Activated gamma-delta T cell treated with Interleukin-2 at 50 U/mL for 16 hours (primary cell): ENCODE measurements around the gene QRICH1.

Experiments used
- DNase-seq: peaks from one replicate; pipeline ENCODE4 v3.0.0-alpha.2; 2020

The QRICH1 gene

DNA sequence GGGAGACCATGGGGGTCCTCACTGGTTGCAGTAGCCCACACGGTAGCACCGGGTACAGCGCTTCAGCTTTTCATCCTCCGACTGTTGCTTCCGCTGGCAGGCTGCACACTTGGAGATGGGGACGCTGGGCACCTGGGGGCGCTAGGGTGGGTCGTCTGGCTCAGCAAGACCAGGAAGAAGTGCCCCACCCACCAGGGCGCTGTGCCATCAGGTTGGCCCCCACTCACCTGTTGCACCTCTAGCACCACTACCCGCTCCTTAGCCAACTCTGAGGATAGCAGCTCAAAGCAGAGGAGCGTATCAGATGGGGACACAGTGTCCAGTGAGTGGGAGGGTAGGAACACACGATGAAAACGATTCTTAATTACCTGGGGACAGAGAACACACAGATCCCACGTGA is 18.4 kb upstream of the QRICH1 start:
- DNase-seq = no peak

DNA sequence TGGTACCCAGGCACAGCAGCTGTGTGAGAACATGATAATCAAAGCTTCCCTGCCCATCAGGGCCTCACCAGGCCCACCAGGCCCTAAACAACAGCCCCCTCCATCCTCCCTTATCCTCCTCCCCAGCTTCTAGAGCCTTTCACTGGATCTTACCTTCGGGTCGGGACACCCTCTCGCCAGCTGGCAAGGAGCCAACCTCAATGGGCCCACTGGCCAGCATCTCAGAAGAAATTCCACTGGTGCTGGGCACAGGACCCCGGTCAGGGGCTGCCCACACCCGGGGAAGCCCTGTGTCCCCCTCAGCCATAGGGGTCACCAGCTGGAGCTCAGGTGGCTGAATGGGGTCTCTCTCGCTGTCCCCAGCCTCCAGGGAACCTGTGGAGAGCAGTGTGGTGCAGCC is 17.5 kb upstream of the QRICH1 start:
- DNase-seq = no peak

DNA sequence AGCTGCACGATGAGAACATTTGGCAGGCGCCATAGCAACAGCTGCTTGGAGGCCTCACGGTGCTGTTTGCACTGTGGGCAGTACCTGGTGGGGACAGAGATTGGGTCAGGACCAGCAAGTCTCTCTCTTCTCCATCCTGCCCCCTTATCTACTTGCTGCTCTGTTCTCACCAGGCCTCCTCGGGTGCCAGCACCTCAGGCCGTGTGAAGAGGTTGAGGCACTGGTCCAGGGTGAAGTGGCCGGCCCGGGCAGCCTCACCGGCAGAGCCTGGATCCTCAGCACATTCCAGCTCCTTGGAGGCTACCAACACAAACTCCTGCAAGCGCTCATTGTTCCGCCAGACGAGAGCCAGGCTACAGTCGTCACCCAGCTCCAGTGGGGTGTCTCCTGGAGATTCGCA is 16.9 kb upstream of the QRICH1 start:
- DNase-seq = no peak

DNA sequence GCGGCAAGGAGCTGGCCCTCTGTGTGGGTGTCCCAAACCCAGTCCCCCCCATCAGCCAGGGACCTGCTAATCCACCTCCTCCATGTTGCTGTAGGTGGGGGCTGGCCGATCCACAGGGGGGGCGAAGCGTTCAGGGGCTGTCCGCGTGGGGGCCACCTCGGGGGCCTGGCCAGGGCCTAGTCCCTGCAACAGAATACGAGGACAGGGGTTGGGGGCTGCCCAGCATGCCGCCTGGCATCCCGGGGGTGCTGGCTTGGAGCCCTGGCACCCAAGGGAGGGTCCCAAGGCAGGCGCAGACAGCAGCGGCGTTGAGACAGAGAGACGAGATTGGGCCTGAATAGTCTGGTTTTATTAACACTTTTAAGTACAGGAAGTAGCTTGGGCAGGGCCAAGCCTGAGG is 14.5 kb upstream of the QRICH1 start:
- DNase-seq = no peak

DNA sequence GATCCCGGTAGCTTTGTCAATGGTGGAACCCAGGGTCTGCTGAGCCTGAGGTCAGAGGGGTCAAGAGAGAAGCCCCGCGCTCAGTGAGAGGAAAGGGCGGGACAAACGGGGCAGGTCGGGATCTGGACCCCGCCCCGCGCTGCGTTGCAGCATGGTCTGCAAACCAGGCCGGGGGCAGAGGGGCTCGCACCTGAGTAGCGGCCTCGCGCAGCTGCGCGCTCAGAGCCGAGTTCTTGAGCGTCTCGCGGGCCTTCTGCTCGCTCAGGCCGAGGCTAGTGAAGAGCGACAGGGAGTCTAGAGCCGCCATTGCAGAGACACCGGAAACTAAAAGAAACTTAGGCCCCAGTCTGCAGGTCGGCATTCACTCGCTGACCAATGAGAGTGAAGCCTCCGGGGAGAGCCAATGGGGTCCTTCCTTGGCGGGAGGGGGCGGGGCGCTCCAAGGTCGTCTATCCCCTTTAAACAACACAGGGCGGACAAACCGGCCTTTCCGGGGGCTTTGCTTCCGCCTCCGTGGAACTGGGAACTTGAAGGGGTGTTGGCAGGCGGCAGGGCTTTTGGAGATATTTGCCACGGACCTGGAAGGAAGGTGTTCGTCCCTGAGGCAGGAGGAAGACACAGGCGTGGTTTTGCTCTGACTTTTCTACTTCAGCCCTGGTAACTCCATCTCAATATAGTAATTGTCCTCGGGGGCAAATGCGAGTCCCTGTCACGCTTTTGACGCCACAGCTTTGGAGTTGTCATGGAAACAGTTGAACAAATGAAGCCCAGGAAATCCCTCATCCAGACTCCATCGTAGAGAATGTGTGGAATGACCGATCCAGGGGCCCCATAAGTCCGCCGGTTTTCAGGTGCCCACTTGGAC is 10.8 kb upstream of the QRICH1 start, which contains the start of gene QARS1:
TSS of gene QARS1 (minus strand) at position 331 of the 865 bp plus-strand sequence. CDS start at position 307, 24 bp downstream.
- DNase-seq = peak; percentile 90

DNA sequence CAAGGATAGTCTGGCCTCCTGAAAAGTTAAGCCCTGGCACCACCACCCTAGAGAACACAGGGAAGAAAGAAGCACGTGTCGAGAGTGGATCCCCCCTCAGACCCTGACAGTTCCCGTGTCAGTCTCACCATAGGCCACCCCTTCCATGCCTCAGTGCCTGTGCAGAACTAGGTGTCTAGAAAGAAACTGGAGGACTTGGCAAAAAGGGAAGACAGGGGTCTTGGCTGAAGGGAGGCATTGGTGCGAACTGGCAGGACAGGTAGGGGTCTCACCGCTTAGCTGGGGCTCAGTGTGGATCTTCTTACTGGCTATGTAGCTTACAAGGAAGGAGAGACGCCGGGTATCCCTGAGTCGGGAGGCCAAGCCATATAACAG is 10.2 kb upstream of the QRICH1 start:
- no peak for DNase-seq

DNA sequence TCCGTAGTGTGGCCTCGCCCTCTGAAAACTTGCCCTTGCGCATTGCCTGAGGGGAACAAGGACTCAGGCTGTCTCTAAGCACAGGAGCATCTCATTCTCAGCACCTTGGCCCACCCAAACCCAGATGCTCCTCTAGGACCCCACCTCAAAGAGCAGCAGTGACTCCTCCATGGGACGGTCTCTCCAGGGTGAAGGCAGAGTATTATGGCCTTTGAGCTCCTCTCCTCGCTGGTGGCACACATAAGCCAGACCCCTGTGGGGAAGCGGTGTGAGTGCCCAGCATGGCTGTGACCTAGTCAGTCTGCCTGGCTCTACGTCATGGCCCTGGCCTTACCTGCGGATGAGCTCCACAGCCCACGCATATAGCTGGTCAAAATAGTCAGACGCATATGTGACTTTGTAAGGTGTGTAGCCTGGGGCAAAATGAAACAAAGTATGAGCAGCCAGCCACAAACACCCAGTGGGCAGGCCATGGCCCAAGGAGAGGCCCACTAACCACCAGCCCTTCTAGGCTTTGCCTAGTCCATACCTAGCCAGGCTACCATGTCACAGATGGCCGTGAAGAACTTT is 6.3 kb upstream of the QRICH1 start:
- no peak for DNase-seq

DNA sequence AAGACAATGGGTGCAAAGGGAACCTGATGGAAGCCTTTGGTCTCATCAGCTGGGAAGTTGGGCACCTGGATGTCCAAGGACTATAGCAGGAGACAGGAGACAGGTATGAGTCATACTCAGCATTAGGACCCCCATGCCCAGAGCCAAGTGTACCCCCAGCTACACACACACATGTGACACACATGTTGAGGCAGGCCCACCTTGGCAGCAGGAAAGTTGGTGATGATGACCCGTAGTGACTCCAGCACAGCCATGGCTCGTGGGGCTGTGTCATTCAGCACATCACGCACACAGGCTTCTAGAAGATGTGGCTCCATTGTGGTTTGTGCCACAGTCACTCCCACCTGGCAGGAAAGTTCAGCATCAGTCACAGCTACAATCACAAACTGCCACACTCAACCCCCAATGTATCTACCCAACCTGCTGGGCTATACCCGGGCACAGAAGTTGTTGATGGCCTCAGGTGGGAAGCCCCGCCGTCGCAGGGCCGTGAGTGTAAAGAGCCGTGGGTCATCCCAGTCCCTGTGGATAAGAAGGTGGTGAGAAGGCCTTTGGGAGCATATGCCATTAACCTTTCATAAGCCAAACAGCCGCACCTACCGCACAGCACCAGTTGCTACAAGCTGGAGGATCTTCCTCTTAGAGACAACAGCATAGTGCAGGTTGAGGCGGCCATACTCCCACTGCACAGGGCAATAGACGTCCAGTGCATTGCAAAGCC is 5.2 kb upstream of the QRICH1 start:
- no peak for DNase-seq

DNA sequence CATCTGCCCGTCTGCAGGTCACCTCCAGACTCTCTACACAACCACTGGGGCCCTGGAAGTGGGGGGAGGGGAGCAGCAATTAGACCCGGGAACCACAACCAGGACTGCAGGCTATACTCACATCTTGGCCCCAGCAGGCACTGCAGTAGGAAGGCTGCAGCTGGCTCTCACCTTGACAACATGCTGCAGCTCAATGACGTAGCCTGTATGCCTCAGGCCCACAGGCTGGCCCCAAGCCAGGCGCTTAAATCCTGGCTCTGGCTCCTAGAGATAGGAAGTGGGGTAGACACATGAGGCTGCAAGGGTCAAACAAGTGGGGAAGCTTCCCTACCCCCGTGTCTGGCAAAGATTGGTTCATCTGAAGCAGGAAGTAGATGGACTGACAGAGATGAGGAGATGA is 4.6 kb upstream of the QRICH1 start:
- no peak for DNase-seq

DNA sequence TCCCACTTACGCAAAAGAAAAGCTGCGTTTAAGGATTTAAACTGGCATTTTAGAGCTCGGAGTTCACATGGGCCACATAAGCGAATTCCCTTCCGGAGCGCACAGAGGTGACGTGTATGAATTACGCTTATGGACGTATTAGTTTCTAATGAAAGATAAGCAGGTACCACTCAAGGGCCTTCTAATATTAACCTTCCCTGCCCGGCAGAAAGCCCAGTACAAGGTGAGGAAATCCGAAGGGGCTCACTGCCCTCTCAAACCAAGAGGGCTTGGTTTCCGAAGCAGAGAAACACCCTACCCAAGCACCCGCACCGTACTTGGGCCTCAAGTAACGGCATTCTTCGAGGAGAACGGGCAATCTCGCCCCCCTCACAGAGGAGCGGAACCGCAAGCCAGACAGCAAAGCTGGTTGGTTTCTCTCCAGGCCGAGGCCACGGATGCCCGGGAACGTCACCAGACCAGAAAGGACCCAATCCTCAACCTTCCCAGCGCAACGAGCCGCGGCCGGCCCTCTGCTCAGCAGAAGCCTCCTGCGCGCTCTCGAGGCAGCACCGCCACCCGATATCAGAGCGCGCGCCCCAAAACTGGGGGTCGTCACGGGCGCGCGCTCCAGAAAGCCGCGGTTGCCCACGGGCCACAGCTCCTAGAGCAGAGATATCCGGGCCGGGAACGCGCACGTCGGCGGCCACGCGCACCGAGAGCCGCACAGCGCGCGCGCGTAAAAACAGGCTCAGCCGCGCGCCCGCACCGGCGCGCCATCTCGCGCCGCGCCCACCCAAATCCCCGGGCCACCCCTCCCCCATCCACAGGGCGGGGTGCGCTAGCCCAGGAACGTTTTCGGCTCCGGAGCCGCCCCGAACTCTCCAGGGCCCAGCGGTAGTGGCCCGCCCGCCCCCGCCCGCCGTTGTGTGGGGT is 676 bp downstream of the QRICH1 start:
- peak; percentile 80 for DNase-seq

DNA sequence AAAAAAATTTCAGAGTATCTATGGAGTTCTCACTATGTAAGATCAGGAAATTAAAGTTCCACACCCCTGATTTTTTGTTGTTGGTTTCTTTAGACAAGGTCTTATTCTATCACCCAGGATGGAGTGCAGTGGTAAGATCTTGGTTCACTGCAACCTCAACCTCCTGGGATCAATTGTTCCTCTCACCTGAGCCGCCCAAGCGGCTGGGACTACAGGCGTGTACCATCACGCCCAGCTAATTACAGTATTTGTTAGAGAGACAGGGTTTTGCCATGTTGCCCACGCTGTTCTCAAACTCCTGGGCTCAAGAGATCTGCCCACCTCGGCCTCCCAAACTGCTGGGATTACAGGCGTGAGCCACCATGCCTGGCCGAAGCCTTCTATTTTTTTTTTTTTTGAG is 12.4 kb downstream of the QRICH1 start:
- no peak for DNase-seq

DNA sequence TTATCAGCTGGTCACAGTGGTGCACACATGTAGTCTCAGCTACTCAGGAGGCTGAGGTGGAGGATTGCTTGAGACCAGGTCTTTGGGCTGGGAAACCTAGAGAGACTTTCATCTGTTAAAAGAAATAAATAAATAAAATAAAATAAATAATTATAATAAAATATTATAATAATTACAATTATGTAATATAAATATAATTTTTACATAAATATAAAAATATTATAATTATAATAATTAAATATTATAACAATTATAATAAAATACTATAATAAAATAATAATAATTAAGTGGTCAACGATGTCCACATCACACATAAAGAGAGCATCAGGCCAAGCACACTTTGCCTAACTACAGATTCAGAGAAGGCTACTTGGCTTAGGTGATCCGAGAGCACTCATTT is 14.6 kb downstream of the QRICH1 start:
- DNase-seq = no peak

DNA sequence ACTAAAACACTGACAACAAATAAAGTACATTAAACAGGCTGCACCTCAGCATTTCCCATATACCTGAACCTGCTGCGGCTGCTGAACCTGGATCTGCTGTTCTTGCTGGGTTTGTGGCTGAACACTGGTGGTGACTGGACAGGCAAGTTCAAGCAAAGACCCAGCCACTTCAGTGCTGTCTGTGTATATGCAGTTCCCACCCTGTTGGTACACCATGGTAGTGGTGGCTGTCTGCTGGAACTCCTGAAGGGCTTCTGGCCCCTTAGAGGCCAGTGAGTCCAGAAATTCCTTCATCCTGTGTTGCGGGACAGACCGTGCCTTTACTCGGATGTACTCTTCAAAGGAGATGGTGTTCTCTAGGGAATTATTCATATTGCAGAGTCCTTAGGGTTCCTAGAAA is 17.2 kb downstream of the QRICH1 start:
- DNase-seq = no peak

DNA sequence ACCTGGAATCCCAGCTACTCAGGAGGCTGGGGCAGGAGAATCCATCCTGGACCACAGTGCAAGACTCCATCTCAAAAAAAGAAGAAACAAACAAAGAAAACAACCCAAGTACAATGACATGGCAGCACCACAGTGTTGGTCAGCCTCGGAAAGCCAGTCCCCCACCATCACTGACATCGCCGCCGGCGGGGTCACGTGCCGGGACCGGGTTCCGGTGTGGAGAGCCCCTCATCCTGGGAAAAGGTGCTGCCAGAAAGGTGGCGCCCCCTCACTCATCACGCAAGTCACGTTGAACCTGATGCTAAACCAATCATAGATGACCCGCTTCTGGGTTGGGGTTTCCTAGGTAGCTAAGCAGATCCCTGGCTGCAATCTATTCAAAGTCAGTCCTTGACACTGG is 17.8 kb downstream of the QRICH1 start:
- no peak for DNase-seq

DNA sequence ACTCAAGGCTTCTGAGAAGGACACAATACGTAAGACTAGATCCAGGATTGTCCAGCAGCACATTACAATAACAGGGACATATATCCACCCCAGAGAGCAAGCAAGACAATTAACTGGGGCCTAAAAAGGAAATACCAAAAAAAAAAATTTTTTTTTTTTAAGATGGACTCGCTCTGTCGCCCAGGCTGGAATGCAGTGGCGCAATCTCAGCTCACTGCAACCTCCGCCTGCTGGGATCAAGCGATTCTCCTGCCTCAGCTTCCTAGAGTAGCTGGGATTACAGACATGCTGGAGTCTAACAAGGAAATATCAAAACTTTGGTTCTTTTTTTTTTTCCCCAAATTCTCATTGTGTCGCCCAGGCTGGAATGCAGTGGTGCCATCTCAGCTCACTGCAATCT is 35.9 kb downstream of the QRICH1 start:
- no peak for DNase-seq

DNA sequence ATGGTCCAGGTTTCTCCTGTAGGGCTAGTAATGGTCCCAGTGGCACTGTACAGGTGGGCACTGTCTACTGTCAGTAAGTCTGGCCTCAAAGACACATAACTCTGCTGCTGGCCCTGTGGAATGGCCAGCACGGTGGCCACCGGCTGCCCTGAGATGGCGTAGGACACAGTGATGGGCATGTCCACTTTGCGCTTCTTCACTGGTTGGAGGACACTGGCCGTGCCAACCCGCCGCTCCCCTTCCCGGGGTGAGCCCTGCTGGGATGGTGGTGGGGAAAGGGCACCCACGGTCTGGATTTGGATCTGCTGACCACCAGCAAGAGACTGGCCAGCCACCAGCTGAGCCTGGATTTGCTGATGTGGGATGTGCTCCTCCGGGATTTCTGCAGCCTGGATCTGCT is 36.6 kb downstream of the QRICH1 start:
- no peak for DNase-seq

DNA sequence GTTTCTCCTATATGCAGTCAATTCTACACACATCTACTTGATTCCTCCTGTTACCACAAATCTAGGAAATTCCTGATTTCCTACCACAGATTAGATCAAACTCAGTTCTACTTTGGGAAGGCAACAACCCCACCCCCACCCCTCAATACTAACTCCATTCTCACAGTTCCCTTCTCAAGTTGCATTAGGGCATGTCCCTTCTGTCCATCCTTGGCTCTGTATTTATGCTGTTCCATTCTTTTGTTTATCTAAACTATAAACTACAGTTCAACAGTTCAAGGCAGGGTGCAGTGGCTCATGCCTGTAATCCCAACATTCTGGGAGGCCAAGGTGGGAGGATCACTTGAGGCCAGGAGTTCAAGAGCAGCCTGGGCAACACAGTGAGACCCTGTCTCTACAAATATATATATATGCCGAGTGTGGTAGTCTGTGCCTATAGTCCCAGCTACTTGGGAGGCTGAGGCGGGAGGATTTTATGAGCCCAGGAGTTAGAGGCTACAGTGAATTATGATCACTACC is 39.5 kb downstream of the QRICH1 start:
- no peak for DNase-seq

DNA sequence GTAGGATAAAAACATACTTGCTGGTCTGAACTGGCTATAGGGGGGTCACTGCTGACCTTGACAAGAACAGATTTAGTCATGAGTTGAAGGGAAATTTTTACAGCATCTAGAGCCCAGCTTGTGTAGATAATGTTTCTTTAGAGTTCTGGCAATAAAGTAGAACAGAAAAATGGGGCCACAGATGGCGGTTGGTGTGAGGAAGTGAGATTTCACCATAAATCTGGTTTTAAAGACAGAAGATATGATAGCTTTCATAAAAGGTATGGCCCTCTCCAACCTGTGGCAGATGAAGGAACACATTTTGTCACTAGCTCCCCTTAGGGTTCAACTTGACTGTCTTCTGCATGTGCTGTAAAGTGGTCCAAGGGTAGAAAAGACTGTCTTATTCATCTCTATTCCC is 40.3 kb downstream of the QRICH1 start:
- DNase-seq = no peak

DNA sequence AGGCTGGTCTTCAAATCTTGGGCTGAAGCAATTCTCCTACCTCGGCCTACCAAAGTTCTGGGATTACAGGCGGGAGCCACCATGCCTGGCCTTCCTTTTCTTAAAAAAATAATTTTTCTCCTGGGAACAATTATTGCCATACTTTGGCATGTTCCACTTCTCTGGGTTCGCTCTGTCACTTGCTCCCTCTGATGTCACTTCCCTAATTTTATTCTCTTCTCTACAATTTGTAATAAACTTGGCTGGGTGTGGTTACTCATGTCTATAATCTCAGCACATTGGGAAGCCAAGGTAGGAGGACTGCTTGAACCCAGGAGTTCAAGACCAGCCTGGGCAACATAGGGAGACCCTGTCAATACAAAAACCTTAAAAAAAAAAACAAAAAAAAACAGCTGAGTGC is 58.6 kb downstream of the QRICH1 start:
- no peak for DNase-seq

DNA sequence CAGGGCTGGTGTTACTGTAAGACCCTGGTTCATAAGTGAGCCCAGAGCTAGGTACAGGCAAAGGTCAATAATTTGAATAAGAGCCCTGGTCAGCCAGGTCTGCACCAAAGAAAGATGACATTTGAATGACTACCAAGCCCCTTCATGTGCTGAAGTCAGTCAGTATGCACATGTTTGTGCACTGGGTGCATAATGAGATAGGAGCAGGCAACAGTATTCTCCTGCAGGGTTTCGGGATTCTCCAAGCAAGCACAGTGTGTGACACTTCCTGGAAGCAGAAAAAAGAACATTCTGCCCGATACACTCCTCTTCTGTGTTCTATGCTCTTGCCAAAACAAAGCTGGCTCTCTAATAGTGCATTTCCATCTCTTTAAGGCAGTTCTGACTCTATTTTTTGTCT is 59.2 kb downstream of the QRICH1 start:
- no peak for DNase-seq

DNA sequence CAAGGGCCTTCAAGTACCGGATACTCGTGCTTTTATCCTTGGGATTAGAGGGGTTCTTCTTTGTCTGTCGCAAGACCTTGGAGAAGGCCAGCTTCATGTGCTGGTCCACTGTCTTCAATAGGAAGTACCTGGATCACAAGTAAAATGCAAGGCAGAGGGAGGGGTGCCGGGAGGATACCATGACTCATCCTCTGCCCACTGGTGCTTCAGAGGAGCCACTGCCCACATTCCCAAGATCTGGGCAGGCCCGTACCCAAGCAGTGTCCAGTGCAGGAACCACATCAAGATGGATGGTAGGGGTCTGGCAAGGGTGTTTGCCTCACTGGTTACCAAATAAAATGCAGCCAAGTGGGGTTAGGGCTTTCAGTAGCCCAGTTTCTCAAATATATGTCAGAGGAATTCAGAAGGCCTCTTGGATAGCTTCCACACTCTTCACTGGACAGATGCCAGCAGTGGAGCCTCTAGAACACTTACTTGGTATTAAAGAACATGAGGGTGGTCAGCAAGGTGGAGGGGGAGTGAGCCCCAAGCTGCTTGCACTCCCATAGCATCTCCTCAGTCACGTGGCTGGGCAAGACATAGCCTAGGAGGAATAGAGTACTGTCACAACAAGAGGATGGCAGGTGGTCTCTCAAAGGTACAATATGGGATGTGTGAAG is 61.1 kb downstream of the QRICH1 start:
- no peak for DNase-seq

DNA sequence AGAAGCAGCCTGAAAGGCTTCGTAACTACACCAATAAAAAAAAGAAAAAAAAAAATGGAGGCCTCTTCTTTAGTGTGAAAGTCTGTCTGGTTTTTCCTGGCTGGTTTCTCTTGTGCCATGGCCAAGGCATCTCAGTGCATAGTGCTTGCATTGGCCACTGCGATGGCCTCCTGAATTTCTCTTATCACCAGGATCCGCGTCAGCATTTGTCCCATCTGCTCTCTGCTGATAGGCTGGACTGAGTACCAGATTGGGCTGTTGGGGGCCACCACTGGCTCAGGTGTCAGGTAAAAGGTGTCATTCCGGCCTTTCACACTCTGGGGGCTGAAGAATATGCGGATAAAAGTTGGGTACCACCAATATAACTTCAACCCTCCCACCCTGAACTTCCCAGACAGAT is 63.5 kb downstream of the QRICH1 start:
- no peak for DNase-seq
